DMS79 treated with DMSO at 0.1 percent for 48 hours (cell line): ENCODE data around the gene MYL2.

Experiments used
- DNase-seq: peaks from one replicate; lab custom pipeline; 2025; lab: John Stamatoyannopoulos, UW

The MYL2 gene

DNA sequence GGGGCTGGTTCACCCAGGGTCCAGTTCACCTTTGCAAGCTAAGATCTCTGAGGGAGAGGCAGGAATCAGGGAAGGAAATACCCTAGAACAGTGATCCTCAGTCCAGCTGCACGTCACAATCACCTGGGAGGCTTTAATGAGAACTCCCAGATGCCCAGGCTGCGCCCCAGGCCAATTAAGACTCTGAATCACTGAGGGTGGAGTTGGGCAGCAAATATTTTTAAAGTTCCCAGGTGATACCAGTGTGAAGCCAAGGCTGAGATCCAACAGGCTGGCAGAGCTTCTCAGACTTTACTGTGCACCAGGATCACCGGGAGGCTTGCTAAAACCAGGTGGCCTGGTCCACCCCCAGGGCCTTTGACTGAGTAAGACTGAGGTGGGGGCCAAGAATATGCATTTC, 23.8 kb downstream of the MYL2 start:
- DNase-seq = no peak

DNA sequence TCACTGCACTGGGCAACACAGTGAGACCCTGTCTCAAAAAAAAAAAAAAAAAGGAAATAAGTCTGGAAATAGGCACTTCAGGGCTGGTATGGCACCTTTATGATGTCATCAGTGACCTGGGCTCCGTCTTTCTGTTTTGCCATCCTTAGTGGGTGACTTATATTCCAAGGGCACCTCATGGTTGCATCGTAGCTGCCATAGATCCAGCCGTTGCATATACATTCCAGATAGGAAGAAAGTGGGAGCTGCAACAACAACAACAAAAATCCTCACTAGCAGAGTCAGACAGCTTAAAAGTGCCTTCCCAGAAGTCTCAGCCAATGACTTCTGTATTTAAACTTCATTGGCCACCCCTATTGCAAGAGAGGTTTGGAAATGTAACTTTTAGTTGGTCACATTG, 26.4 kb downstream of the MYL2 start:
- DNase-seq = no peak

DNA sequence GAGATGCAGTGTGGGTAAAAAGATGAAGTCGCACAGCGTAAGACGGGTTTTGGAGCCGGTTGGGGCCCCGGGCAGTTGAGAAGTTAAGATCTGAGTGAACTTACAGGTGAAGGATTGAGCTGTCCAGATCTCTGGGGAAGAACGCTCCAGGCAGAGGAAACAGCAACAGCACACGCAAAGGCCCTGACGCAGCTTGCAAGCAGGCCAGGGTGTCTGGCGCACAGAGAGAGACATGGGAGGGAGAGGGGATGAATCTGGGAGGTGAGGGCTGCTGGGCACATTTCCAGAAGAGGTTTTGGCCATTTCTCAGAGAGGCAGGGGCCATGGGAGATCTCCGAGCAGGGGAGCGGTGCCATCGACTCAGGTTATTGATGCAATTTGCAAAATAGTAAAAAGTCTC, 31.0 kb downstream of the MYL2 start:
- DNase-seq = no peak

DNA sequence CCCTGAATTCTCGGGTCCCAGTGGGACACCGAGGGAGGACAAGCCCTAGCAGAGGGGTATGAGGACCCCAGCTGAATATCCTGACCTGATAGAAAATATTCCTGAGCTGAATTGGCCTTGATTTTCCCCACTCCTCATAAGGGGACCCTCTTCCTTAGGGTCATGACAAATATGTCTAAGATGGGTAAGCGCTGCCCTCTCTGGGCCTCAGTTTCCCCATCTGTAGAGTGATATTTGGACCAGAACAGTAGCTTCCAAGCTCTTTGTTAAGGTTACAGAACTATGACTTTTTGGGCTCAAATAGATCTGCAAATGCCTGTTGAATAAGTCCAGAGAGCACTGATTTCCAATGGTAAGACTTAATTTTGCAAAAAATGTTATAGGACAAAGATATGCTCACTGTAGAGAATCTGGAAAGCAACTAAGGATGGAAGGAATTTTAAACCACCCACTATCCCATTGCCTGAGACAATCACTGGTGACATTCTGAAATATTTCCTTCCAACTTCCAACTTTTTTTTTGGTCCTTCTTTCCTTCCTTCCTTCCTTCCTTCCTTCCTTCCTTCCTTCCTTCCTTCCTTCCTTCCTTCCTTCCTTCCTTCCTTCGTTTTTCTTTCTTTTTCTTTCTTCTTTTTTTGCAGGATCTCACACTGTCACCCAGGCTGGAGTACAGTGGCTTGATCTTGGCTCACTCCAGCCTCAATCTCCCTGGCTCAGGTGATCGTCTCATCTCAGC, 32.0 kb downstream of the MYL2 start:
- no peak for DNase-seq

DNA sequence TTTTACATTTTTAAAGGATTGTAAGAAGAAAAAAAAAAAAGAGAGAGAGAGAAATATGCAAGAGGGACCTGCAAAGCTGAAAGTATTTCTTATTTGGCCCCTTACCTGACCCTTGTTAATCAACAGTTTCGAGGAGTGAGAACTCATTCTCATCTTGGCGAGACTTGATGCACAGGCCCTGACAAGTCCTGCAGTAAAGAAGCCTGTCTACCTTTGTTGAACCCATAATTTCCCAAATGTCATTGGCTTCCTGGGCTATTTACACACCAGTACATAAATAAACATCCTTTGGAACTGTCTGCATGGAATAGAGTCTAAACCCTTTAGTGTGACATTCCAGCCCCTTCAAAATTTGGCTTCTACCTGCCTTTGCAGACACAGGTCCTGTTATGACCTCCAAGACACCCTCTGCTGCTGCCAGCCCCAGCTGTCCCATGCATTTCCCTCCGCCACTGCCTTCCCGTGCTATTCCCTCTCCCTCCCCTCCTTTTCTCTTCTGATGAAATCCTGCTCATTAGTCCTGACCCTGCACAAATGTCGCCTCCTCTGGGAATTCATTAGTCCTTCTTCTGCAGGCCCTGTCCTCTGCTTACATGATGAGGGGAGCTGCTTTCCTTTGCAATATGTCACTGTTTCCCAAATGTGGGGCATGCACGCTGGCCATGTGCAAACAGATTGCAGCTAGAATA, 35.1 kb downstream of the MYL2 start:
- DNase-seq = no peak

DNA sequence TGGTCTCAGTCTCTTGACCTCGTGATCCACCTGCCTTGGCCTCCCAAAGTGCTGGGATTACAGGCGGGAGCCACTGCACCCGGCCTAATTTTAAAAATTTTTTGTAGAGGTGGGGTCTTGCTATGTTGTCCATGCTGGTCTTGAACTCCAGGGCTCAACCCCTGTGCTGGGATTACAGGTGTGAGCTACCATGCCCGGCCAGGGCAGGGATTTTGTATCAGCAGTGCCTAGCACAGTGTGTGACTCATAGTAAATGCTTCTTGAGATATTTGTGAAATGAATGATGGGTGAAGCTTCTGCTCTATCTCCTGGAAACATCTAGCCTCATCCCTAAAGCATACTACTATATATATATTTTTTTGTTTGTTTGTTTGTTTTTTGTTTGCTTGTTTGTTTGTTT, 37.1 kb downstream of the MYL2 start:
- DNase-seq = no peak

DNA sequence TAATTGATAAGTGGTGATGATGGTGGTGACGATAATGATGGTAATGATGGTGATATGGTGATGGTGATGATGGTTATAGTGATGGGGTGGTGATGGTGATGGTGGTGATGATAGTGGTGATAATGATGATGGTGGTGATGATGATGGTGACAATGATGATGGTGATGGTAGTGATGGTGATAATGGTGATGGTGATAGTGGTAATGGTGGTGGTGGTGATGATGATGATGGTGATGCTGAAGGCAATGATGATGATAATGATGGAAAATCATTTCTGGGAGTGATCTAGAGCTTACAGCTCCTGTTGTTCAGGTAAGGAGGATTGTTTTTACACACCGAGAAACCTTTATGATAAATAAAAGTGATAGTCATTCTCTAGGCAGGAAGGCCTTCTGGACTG, 39.7 kb downstream of the MYL2 start:
- no peak for DNase-seq

DNA sequence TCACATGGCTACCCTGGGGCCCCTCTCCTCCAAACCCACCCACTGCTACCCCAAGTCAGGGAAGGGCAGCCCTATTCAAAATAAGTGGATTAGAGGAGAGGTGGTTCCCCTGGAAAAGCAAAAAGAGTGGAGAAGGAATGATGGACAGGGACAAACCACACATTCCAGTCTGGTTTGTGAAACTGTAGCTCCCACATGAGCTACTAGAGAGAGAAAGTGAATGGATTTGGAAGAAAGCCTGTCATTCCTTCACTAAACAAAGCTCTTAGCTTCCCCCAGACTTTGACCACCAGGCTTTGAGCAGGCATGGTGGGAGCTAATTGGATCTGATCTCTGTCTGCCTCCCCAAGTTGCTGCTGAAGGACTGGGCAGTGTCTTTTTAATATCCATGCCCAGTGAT, 45.6 kb downstream of the MYL2 start:
- no peak for DNase-seq

DNA sequence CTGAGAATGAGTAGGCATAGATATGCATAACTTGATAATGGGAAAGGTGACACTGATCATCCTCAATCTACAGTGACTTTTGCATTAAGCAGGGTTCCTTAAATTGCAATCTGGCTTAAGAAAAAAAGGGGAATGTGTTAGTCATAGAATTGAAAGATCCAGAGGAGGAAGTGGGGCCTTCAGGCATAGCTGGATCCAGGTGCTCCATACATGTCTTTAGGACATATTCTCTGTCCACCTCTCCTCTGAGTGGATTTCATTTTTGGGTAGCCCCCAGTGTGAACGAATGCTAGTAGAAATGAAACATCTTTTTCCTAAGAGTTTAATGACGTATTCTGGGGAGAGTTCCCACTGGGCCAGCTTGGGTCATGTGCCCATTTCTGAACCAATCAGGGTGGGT, 46.0 kb downstream of the MYL2 start:
- no peak for DNase-seq

DNA sequence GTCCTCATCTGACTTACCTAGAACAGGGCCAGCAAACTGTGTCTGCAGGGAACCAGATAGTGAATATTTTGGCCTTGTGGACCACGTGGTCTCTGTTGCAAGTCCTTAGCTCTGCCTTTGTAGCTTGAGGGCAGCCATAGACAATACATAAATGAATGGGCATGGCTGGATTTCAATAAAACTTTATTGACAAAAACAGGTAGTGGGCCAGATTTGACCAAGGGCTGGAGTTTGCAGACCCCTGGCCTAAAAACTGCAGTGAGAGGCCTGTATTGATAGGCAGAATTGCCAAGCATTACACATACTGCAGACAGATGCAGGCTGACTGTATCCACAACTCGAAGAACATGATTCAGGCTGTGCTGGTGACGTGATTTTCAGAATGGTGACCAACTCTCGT, 48.3 kb downstream of the MYL2 start:
- no peak for DNase-seq

DNA sequence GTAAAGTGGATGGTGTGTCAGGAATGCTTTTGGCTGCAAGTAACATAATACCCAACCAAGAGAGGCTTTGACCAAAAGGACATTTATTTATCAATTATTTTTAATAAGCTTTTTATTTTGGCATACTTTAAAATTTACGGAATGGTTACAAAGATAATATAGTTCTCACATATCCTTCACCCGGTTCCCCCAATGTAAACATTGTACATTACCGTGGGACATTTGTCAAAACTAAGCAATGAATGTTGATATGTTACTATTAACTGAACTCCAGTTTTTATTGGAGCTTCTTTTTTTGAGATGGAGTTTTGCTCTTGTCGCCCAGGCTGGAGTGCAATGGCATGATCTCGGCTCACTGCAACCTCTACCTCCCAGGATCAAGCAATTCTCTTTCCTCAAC, 50.6 kb downstream of the MYL2 start:
- no peak for DNase-seq

DNA sequence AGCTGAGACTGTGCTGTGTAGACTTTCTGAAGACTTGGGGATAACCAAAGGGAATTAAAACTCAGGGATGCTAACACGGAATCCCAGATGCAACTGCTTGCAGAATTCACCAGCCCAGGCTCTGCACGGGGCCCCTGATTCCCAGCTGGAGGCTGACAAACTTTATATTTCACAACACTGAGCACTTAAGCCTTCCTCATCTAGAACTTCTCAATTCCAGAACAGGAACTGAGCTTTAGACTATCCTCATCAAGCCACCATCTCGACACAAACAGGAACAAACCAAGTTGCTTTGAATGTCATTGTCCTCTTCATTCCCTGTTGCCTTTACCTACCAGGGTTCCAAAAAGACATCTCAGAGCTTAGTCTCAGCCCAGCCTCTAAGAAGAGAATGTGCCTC, 51.4 kb downstream of the MYL2 start:
- DNase-seq = no peak

DNA sequence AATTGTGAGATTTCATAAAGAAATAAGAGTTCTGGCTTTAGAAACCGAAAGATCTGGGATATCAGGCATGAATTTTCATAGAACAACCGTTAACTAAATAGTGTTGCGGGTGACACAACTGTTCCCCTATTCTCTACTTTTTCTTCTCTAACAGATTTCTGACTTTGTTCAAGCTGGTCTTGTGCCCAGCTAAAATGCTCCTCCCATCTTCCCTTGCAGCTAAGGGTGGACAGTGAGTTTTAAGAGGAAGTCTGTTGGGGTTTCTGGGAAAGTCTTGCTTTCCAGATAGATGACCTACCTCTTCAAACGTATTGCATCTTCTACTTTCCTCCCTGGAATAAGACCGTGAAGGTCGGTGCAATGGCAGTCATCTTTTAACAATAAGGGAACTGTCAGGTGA, 54.9 kb downstream of the MYL2 start:
- no peak for DNase-seq

DNA sequence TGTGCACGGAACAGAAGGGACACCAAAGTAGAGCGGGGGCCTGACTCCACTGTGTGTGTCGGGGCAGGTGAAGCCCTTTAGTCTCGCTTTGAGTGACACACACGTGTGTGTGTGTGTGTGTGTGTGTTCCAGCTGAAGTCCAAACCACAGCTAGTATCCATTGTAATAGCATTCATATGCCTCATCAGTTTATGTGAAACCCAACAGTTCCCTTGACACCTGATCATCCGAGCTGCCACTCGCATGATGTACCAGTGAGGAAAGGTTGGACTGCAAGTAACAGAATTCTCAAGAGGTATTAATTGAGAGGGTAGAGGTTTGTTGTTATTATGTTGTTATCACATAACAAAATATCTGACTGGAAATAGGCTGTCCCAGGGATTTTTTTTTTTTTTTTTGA, 57.2 kb downstream of the MYL2 start:
- no peak for DNase-seq

DNA sequence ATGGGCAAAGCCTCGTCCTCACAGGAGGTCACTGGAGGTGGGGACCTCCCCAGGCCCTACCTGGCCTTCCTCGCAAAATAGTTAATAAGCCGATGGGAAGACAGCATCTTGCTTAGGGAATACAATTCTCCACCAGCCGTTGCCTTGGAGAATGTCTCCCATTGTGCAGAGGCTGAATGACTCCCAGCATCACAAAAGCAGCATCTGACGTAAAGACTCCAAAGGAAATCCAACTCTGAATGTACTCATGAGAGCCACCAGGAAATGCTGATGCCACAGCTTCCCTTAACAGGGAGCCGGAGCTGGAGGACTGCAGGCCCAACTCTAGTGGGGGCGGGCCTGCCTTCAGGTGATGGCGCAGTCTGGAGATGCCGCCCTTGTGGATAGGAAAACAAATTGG, 58.0 kb downstream of the MYL2 start:
- DNase-seq = no peak

DNA sequence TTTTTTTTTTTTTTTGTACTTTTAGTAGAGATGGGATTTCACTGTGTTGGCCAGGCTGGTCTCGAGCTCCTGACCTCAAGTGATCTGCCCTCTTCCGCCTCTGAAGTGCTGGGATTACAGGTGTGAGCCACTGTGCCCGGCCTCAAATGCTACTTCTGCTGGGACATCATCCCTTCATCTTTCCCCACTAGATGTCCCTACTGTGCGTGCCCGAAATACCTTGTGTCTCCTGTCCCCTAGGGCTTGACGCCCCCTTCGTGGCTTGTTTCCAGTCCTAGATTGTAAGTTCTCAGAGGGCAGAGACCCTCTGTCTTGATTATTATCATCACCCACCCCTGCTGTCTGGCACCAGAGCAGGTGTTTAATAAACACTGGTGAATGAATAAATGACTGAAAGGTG, 58.6 kb downstream of the MYL2 start:
- no peak for DNase-seq
